Ascending aorta (tissue), 2 donors: ENCODE results near the gene ING5. TPM values are rescaled to one million over a fixed set of nuclear protein-coding genes. Genes with fewer than 3 reads are reported as not detected.

Experiments
- DNase-seq, 2 donors: peaks; one replicate each; pipeline ENCODE4 v3.0.0-alpha.2; 2019; ENCODE audit warnings: low spot score in 2 of 2
- H3K27ac ChIP-seq, 2 donors: fragments of 200-600 bp; sonication (generic); one replicate each; pipeline ENCODE4 v1.5.1; 2016 to 2017; ENCODE audit warnings: mild to moderate bottlenecking in 1 of 2
- H3K27me3 ChIP-seq: fragments of 200-600 bp; sonication (generic); one replicate; pipeline ENCODE4 v1.5.1; 2017
- H3K36me3 ChIP-seq, 2 donors: fragments of 200-600 bp; sonication (generic); one replicate each; pipeline ENCODE4 v1.5.1; 2016
- H3K4me1 ChIP-seq, 2 donors: fragments of 200-600 bp; sonication (generic); one replicate each; pipeline ENCODE4 v1.5.1; 2016 to 2017; ENCODE audit warnings: mild to moderate bottlenecking in 1 of 2
- H3K4me3 ChIP-seq, 2 donors: fragments of 200-600 bp; sonication (generic); one replicate each; pipeline ENCODE4 v1.5.1; 2016 to 2017; ENCODE audit warnings: mild to moderate bottlenecking in 1 of 2
- H3K9me3 ChIP-seq, 2 donors: fragments of 200-600 bp; sonication (generic); one replicate each; pipeline ENCODE4 v1.5.1; 2016
- intact Hi-C: fragments of 100-400 bp; cut with DNase I; formaldehyde crosslinking; loops from one replicate; pipeline ENCODE4 v1.15.1; 2023
- total RNA-seq: library from RNA; depleted of rRNA; stranded (reverse); fragments of >200 nt; gene quantifications from one replicate; pipeline ENCODE4 v1.1.0, GENCODE V29; 2016
- TF ChIP-seq, protein P1 (sequence below), 3 experiments: fragments of 200-600 bp in 2 of 3; fragments of 450-650 bp in 1 of 3; sonication (generic) in 2 of 3; IDR thresholded peaks; one replicate each; pipeline ENCODE4 v1.5.1; 2016 to 2019; ENCODE audit warnings: antibody characterized with exemption in 3 of 3, mild to moderate bottlenecking in 1 of 3, moderate library complexity in 1 of 3

The ING5 gene
- total RNA-seq, 1 donor from 2014 or later, result 38.1 TPM

DNA sequence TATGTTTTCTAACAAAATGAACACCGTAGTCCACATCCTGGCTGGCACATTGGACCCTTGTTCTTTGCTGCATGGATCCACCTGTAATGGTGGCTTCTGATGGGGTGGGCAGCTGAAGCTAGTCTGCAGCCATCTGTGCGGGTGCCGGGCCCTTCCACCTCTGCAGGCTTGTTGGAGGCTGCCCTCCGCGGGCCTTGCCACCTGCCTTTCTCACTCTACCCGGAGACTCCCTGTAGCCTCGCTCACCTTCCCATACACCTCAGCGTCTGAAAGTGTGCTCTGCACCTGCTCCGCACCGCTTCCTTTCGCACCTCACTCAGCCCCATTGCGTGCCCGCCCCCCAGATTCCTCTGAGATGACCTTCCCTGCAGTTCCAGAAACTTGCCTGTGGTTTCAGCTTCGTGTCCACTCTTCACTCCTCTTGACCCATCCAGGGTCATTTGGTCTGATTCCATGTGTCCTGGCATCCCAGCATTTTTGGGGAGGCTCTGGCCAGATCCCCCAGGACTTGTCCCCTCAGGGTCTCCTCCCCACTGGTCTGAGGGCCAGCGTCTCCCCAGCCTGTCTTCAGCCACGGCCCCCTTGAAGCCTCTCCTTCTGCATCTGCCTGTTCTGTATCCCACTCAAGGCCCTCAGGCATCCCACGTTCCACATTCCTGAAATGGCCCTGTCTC is 46.2 kb upstream of the ING5 start:
- Histone ChIP-seq H3K9me3 (no peaks in the 10 kb centered on the region), H3K36me3 (peaks cover 66 to 91% of the 10 kb centered on the region in 2 donors), H3K4me3 (no peak overlapping the region), H3K27me3 (no peaks in the 10 kb centered on the region), H3K4me1 (no peaks in the 10 kb centered on the region), H3K27ac (no peak overlapping the region)
- intact Hi-C loops, result no loop called here
- TF ChIP-seq, protein P1, sequence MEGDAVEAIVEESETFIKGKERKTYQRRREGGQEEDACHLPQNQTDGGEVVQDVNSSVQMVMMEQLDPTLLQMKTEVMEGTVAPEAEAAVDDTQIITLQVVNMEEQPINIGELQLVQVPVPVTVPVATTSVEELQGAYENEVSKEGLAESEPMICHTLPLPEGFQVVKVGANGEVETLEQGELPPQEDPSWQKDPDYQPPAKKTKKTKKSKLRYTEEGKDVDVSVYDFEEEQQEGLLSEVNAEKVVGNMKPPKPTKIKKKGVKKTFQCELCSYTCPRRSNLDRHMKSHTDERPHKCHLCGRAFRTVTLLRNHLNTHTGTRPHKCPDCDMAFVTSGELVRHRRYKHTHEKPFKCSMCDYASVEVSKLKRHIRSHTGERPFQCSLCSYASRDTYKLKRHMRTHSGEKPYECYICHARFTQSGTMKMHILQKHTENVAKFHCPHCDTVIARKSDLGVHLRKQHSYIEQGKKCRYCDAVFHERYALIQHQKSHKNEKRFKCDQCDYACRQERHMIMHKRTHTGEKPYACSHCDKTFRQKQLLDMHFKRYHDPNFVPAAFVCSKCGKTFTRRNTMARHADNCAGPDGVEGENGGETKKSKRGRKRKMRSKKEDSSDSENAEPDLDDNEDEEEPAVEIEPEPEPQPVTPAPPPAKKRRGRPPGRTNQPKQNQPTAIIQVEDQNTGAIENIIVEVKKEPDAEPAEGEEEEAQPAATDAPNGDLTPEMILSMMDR (IDR thresholded peaks at IDR 0.05), result no peak
- no peak for DNase-seq

DNA sequence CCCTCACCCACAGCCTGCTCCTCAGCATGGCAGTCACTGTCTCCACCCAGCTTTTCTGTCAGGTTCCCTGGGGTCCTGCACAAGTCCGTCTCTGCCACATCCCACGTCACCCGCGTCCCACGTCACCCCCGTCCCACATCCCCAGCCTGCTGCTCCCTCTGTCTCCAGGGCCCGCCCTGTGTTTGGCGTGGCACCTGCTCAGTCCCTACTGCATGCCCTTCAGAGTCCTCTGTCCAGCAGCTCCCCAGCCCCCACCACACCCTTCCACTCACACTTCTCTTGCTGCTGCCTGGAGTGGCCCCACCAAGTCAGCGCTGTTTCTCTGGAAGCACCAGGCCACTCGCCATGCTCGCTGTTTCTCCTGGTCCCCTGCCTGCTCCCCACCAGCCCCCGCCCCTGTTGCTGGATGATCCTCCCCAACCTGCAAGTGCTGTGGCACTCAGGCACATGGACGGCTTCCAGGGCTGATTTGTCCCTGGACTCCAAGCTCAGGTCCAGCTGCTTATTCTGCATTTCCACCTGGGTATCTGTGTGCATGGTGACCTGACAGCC is 45.6 kb upstream of the ING5 start:
- no peak for DNase-seq
- no peaks in the 10 kb centered on the region for H3K9me3 ChIP-seq
- no peaks in the 10 kb centered on the region for H3K4me1 ChIP-seq
- TF ChIP-seq, protein P1 (IDR thresholded peaks at IDR 0.05), result no peak
- H3K27me3 ChIP-seq, result no peaks in the 10 kb centered on the region
- H3K36me3 ChIP-seq, result peaks cover 72 to 97% of the 10 kb centered on the region in 2 donors
- intact Hi-C loops, result no loop called here
- no peak overlapping the region for H3K27ac ChIP-seq
- no peak overlapping the region for H3K4me3 ChIP-seq

DNA sequence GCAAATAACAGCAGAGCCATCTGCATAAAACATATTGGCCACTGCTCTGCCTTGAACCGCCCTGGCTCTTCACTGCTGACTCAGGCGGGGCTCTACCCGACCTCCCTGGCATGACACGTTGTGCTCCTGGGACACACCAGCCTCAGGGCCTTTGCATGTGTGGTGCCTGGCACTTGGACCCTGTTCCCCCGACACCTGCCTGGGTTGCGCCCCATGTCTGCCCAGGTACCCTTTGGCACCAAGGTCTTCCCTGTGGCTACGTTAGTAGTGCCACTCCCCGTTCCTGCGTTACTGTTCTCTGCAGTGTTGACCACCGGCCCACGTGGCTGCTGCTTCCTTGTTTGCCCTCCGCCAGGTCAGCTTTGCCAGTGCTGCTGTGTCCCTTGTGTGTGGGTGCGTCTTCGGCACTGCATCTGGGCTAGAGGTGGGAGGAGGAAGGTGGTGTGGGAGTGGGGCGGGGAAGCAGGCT is 44.0 kb upstream of the ING5 start:
- TF ChIP-seq, protein P1 (IDR thresholded peaks at IDR 0.05), result no peak
- no peaks in the 10 kb centered on the region for H3K27me3 ChIP-seq
- no peak for DNase-seq
- intact Hi-C loops, result no loop called here
- no peaks in the 10 kb centered on the region for H3K4me1 ChIP-seq
- no peaks in the 10 kb centered on the region for H3K9me3 ChIP-seq
- no peak overlapping the region for H3K4me3 ChIP-seq
- H3K27ac ChIP-seq, result no peak overlapping the region
- peaks cover 64 to 89% of the 10 kb centered on the region in 2 donors for H3K36me3 ChIP-seq

DNA sequence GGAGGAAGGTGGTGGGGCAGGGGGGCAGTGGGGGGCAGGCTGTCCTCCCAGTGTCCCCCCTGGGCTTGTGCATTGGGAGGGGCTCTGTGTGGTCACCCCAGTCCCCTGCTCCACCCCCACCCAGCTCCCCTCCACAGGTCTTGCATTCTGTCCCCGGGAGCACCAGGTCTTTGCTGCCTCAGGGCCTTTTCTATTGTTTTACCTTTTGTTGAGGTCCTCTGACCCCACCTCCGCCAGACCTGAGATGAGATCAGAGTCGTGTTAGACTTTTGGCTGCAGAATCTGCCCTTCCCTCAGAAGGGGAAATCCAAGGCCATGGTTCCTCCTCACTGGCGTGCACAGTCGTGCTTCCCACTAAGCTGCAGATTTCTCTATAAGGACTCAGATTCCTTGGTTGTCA is 43.5 kb upstream of the ING5 start:
- H3K4me3 ChIP-seq, result no peak overlapping the region
- H3K9me3 ChIP-seq, result no peaks in the 10 kb centered on the region
- no peaks in the 10 kb centered on the region for H3K4me1 ChIP-seq
- no peaks in the 10 kb centered on the region for H3K27me3 ChIP-seq
- no peak overlapping the region for H3K27ac ChIP-seq
- H3K36me3 ChIP-seq, result peaks cover 61 to 84% of the 10 kb centered on the region in 2 donors
- TF ChIP-seq, protein P1 (IDR thresholded peaks at IDR 0.05), result no peak
- DNase-seq, result no peak
- intact Hi-C loops, result no loop called here

DNA sequence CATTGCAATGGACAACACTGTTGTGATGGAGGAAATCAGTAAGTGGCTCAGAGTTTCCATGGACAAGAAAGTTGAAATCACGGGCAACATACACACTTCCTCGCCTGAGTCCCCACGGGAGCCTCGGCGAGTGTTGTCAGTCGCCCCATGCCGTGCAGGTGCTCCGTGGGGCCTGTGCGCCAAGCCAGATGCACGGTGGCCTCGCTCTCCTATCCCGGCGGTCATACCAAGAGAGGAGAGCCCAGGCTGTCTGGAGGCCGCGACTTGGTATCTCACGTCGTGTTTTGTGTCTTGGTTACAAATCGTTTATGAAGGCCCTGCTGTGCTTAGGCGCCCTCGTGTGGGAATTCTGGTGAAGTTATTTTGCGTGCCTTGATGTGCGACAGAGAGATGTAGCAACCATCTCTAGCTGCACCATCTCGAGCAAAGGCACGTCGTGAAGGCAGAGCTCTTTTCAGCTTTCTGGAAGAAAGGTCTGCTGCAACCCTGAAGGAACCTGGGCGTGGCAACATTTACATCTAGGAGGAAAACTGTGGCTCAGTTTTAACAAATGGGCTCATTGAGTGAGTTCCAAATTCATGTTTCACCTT is 42.6 kb upstream of the ING5 start:
- DNase-seq, result no peak
- no peaks in the 10 kb centered on the region for H3K27me3 ChIP-seq
- H3K36me3 ChIP-seq, result peaks cover 53 to 75% of the 10 kb centered on the region in 2 donors
- intact Hi-C loops, result no loop called here
- no peak overlapping the region for H3K4me3 ChIP-seq
- no peaks in the 10 kb centered on the region for H3K9me3 ChIP-seq
- H3K4me1 ChIP-seq, result no peaks in the 10 kb centered on the region
- H3K27ac ChIP-seq, result no peak overlapping the region
- TF ChIP-seq, protein P1 (IDR thresholded peaks at IDR 0.05), result peak; percentile 30 to 45 (median 32)
